Endothelial cell of umbilical vein (primary cell): ENCODE data around the gene YTHDF1. TPM values are rescaled to one million over a fixed set of nuclear protein-coding genes. Genes with fewer than 3 reads are reported as not detected.

Experiments
- BruUV-seq: library from RNA; stranded (reverse); fragments of 400-500 nt; replicated peaks from 2 replicates; lab custom pipeline; 2021; lab: Mats Ljungman, UMichigan
- CTCF ChIA-PET: fragments of 300-600, 350-600 bp; sonication (Branson Sonifier 250); formaldehyde crosslinking; loops from one replicate; lab custom pipeline; 2021; ENCODE audit warnings: antibody characterized with exemption, inconsistent platforms; lab: Charles Lee
- POLR2A ChIA-PET: fragments of 300-600, 350-600 bp; sonication (Branson Sonifier 250); formaldehyde crosslinking; loops from one replicate; lab custom pipeline; 2021; ENCODE audit warnings: antibody characterized with exemption, inconsistent platforms; lab: Charles Lee
- DNase-seq: peaks from one replicate; pipeline ENCODE4 v3.0.0-alpha.2; 2011; ENCODE audit warnings: low read depth, low spot score
- FAIRE-seq: peaks from 2 replicates; lab custom pipeline; 2011; peaks lifted over from hg19 to GRCh38; lab: Jason Lieb, UNC
- H2AFZ ChIP-seq: 2 replicates; pipeline ENCODE4 v1.6.0; 2012; ENCODE audit warnings: low read depth, low read length, control low read depth, inconsistent platforms
- H3K27ac ChIP-seq: 2 replicates; pipeline ENCODE4 v1.5.1; 2011; ENCODE audit warnings: low read depth, mild to moderate bottlenecking, control low read depth, low read length, moderate library complexity; ENCODE audit not compliant: insufficient read depth
- H3K27me3 ChIP-seq, 2 experiments: 2 replicates each; pipeline versions ENCODE4 v1.6.0 to v1.6.1; 2011; ENCODE audit warnings: low read length in 2 of 2, mixed read lengths in 1 of 2; ENCODE audit not compliant: control insufficient read depth in 2 of 2, insufficient read depth in 2 of 2
- H3K36me3 ChIP-seq, 2 experiments: 2 replicates in 1 of 2; 3 replicates in 1 of 2; pipeline ENCODE4 v1.5.1; 2011; ENCODE audit warnings: low read length in 2 of 2, mild to moderate bottlenecking in 1 of 2, moderate library complexity in 1 of 2; ENCODE audit not compliant: control insufficient read depth in 2 of 2, insufficient read depth in 2 of 2; ENCODE audit errors: extremely low read depth in 1 of 2
- H3K4me1 ChIP-seq: 3 replicates; pipeline ENCODE4 v1.5.1; 2011; ENCODE audit warnings: mild to moderate bottlenecking, low read length; ENCODE audit not compliant: control insufficient read depth, insufficient read depth; ENCODE audit errors: extremely low read depth
- H3K4me2 ChIP-seq: 2 replicates; pipeline ENCODE4 v1.6.1; 2011; ENCODE audit warnings: low read length, control low read depth, mixed read lengths; ENCODE audit not compliant: insufficient read depth
- H3K4me3 ChIP-seq, 3 experiments: fragments of 200-600 bp in 1 of 3; sonication (generic), shearing (Covaris generic) in 1 of 3; replicated peaks in 1 of 3; 2 replicates each; pipeline ENCODE4 v1.5.1; 2011 to 2016; ENCODE audit warnings: control low read depth in 3 of 3, low read length in 3 of 3, mild to moderate bottlenecking in 2 of 3, inconsistent platforms in 1 of 3, low read depth in 1 of 3, moderate library complexity in 1 of 3; ENCODE audit not compliant: insufficient read depth in 1 of 3
- H3K79me2 ChIP-seq: 2 replicates; pipeline ENCODE4 v1.6.0; 2012; ENCODE audit warnings: low read length, inconsistent platforms; ENCODE audit not compliant: control insufficient read depth, insufficient read depth
- H3K9ac ChIP-seq: replicated peaks from 2 replicates; pipeline ENCODE3; 2011; ENCODE audit warnings: low read length, control low read depth; ENCODE audit not compliant: insufficient read depth; ENCODE audit errors: extremely low read depth
- H3K9me1 ChIP-seq: replicated peaks from 3 replicates; pipeline ENCODE4 v1.6.0; 2011; ENCODE audit warnings: mild to moderate bottlenecking, low read length; ENCODE audit not compliant: control insufficient read depth, insufficient read depth; ENCODE audit errors: extremely low read depth
- H3K9me3 ChIP-seq: replicated peaks from 2 replicates; pipeline ENCODE4 v1.5.1; 2012; ENCODE audit warnings: low read length, inconsistent platforms; ENCODE audit not compliant: control insufficient read depth, insufficient read depth
- H4K20me1 ChIP-seq: replicated peaks from 2 replicates; pipeline ENCODE3; 2011; ENCODE audit warnings: mild to moderate bottlenecking, low read length; ENCODE audit not compliant: control insufficient read depth, insufficient read depth; ENCODE audit errors: extremely low read depth
- CTCF ChIP-seq, 2 donors: IDR thresholded peaks; 1 replicate in 1 of 2; 2 replicates in 1 of 2; pipeline ENCODE4 v1.5.1; 2011; ENCODE audit warnings: low read length in 2 of 2, mild to moderate bottlenecking in 2 of 2, moderate library complexity in 2 of 2, control low read depth in 1 of 2, inconsistent platforms in 1 of 2, low read depth in 1 of 2; ENCODE audit not compliant: insufficient read depth in 1 of 2; ENCODE audit errors: extremely low read depth in 1 of 2
- EZH2 ChIP-seq: IDR thresholded peaks from 2 replicates; pipeline ENCODE4 v1.6.1; 2012; ENCODE audit warnings: borderline replicate concordance, low read depth, mild to moderate bottlenecking, moderate library complexity, low read length, inconsistent platforms; ENCODE audit not compliant: severe bottlenecking
- FOS ChIP-seq: IDR thresholded peaks from 2 replicates; pipeline ENCODE4 v1.6.1; 2011; ENCODE audit warnings: mild to moderate bottlenecking, low read length, moderate library complexity, borderline replicate concordance; ENCODE audit not compliant: insufficient read depth
- GATA2 ChIP-seq: IDR thresholded peaks from 2 replicates; pipeline ENCODE4 v1.7.0; 2011; ENCODE audit warnings: low read depth, mild to moderate bottlenecking, moderate library complexity, mixed read lengths, low read length; ENCODE audit not compliant: insufficient read length, insufficient read depth
- JUN ChIP-seq: IDR thresholded peaks from 2 replicates; pipeline ENCODE4 v1.6.1; 2011; ENCODE audit warnings: borderline replicate concordance, low read depth; ENCODE audit not compliant: insufficient read length, insufficient read depth
- MYC ChIP-seq: IDR thresholded peaks from one replicate; pipeline ENCODE4 v1.6.1; 2011; ENCODE audit warnings: mild to moderate bottlenecking, low read depth, low read length
- POLR2A ChIP-seq: IDR thresholded peaks from 2 replicates; pipeline ENCODE4 v1.6.1; 2012; ENCODE audit warnings: low read depth, mild to moderate bottlenecking, control low read depth, low read length
- POLR2AphosphoS5 ChIP-seq: IDR thresholded peaks from 2 replicates; pipeline ENCODE4 v1.6.1; 2012; ENCODE audit warnings: low read depth, mild to moderate bottlenecking, control low read depth, low read length, moderate library complexity; ENCODE audit not compliant: insufficient read depth
- dilution Hi-C: fragments of 300-500 bp; cut with MboI; formaldehyde crosslinking; loops from one replicate; pipeline ENCODE4 v1.15.0; 2019; ENCODE audit warnings: low sequenced_read_pairs; ENCODE audit not compliant: extremely low pct_ligation_motif_present
- intact Hi-C: fragments of 100-400 bp; cut with micrococcal nuclease; formaldehyde crosslinking; loops from one replicate; pipeline ENCODE4 v1.10.0; 2022
- polyA plus RNA-seq, 4 experiments: library from polyadenylated mRNA; depleted of rRNA in 3 of 4; stranded (reverse) in 3 of 4; unstranded in 1 of 4; fragments of >200 nt; gene quantifications; 2 replicates each; pipeline versions ENCODE4 v1.2.1 to v1.2.3, GENCODE V29; 2011 to 2012; ENCODE audit warnings: missing spikeins in 1 of 4
- total RNA-seq: library from RNA; stranded (reverse); gene quantifications from 2 replicates; pipeline ENCODE4 v1.2.3, GENCODE V29; 2021
- TF ChIP-seq, protein P1 (sequence below): IDR thresholded peaks from 2 replicates; pipeline ENCODE4 v1.6.1; 2011; ENCODE audit not compliant: insufficient read depth, insufficient read length

YTHDF1 gene
- total and polyA plus RNA-seq, 2 donors (not counting 3 experiments of a cell fraction or from before 2014, with no cell fraction given) = 25.2 to 44.4 TPM

DNA sequence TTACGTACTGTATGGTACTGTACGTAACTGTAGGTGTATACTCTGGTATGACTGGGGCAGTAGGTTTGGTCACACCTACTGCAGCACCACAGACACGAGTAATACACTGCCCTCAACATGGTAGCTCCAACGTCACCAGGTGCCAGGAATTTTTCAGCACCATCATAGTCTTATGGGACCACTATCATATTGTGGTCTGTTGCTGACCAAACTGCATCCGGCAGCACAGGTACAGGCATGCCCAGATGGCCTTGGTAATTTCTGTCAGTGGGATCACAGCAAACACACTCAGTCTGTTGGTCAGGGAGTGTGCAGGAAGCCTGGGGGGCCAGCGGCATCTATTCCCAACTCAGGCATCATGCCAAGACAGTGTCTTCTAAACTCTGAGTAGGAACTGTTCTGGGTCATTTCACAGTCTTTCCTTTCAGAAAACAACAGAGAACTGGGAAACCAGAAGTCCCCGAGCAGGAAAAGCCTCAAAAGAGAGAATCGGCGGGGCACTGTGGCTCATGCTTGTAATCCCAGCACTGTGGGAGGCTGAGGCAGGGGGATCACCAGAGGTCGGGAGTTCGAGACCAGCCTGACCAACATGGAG lies 5.8 kb downstream of the YTHDF1 start:
- intact Hi-C loops (no loop called here), dilution Hi-C loops (no loop called here)
- H3K9me1 ChIP-seq = no peaks in the 10 kb centered on the region
- H3K4me1 ChIP-seq = peaks cover 9% of the 10 kb centered on the region
- peaks cover 17 to 46% of the 10 kb centered on the region in 2 experiments for H3K36me3 ChIP-seq
- ChIA-PET POLR2A (no interaction called here), CTCF (interaction anchor here (1.3 kb wide), 1 partner anchor 26 kb away, joined by 3 read pairs; no protein-coding TSS in a partner anchor)
- H3K9me3 ChIP-seq = no peaks in the 10 kb centered on the region
- H3K79me2 ChIP-seq = peaks cover 88% of the 10 kb centered on the region
- H2AFZ ChIP-seq = no peak overlapping the region
- DNase-seq = no peak
- peaks cover 4% of the 10 kb centered on the region for H4K20me1 ChIP-seq
- BruUV-seq = no TSS peak
- no peak overlapping the region for H3K9ac ChIP-seq
- TF ChIP-seq MYC = no peak
- TF ChIP-seq, protein P1, sequence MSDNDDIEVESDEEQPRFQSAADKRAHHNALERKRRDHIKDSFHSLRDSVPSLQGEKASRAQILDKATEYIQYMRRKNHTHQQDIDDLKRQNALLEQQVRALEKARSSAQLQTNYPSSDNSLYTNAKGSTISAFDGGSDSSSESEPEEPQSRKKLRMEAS = no peak
- no peak for TF ChIP-seq FOS
- no peak for TF ChIP-seq POLR2A
- no peak for TF ChIP-seq GATA2
- TF ChIP-seq POLR2AphosphoS5 = no peak
- TF ChIP-seq CTCF (IDR thresholded peaks at IDR 0.05; ENCODE audit: extremely low read depth in 1 of 2, insufficient read depth in 1 of 2, low read depth in 1 of 2, low read length in 2 of 2) = no peak
- TF ChIP-seq JUN = no peak
- no peak for TF ChIP-seq EZH2
- no peak overlapping the region for H3K27ac ChIP-seq
- no peaks in the 10 kb centered on the region for H3K27me3 ChIP-seq
- H3K4me2 ChIP-seq = no peak overlapping the region
- no peak overlapping the region for H3K4me3 ChIP-seq
- no peak for FAIRE-seq
